Endothelial cell of umbilical vein (primary cell): ENCODE data around the gene TMEM131.

ENCODE experiments used
- CTCF ChIP-seq, 2 donors: IDR thresholded peaks; 1 replicate in 1 of 2; 2 replicates in 1 of 2; pipeline ENCODE4 v1.5.1; 2011; ENCODE audit warnings: low read length in 2 of 2, mild to moderate bottlenecking in 2 of 2, moderate library complexity in 2 of 2, control low read depth in 1 of 2, inconsistent platforms in 1 of 2, low read depth in 1 of 2; ENCODE audit not compliant: insufficient read depth in 1 of 2; ENCODE audit errors: extremely low read depth in 1 of 2
- EZH2 ChIP-seq: IDR thresholded peaks from 2 replicates; pipeline ENCODE4 v1.6.1; 2012; ENCODE audit warnings: borderline replicate concordance, low read depth, mild to moderate bottlenecking, moderate library complexity, low read length, inconsistent platforms; ENCODE audit not compliant: severe bottlenecking
- FOS ChIP-seq: IDR thresholded peaks from 2 replicates; pipeline ENCODE4 v1.6.1; 2011; ENCODE audit warnings: mild to moderate bottlenecking, low read length, moderate library complexity, borderline replicate concordance; ENCODE audit not compliant: insufficient read depth
- GATA2 ChIP-seq: IDR thresholded peaks from 2 replicates; pipeline ENCODE4 v1.7.0; 2011; ENCODE audit warnings: low read depth, mild to moderate bottlenecking, moderate library complexity, mixed read lengths, low read length; ENCODE audit not compliant: insufficient read length, insufficient read depth
- JUN ChIP-seq: IDR thresholded peaks from 2 replicates; pipeline ENCODE4 v1.6.1; 2011; ENCODE audit warnings: borderline replicate concordance, low read depth; ENCODE audit not compliant: insufficient read length, insufficient read depth
- MAX ChIP-seq: IDR thresholded peaks from 2 replicates; pipeline ENCODE4 v1.6.1; 2011; ENCODE audit not compliant: insufficient read depth, insufficient read length
- POLR2A ChIP-seq: IDR thresholded peaks from 2 replicates; pipeline ENCODE4 v1.6.1; 2012; ENCODE audit warnings: low read depth, mild to moderate bottlenecking, control low read depth, low read length
- POLR2AphosphoS5 ChIP-seq: IDR thresholded peaks from 2 replicates; pipeline ENCODE4 v1.6.1; 2012; ENCODE audit warnings: low read depth, mild to moderate bottlenecking, control low read depth, low read length, moderate library complexity; ENCODE audit not compliant: insufficient read depth

GRCh38 chr2:97848306-97848705 lies 147.4 kb downstream of the TMEM131 start:
- TF ChIP-seq POLR2AphosphoS5 (no peak), EZH2 (no peak), FOS (no peak), CTCF (IDR thresholded peaks at IDR 0.05; ENCODE audit: extremely low read depth in 1 of 2, insufficient read depth in 1 of 2, low read depth in 1 of 2, low read length in 2 of 2) (no peak), POLR2A (no peak), MAX (no peak), GATA2 (no peak), JUN (no peak)
